ENCODE measurements around the gene ADA. TPM values are rescaled to one million over a fixed set of nuclear protein-coding genes. Genes with fewer than 3 reads are reported as not detected.

The ADA gene
- polyA plus RNA-seq, 1 of the 3 experiments (the other 2 are of a cell fraction): 25.7 TPM

DNA sequence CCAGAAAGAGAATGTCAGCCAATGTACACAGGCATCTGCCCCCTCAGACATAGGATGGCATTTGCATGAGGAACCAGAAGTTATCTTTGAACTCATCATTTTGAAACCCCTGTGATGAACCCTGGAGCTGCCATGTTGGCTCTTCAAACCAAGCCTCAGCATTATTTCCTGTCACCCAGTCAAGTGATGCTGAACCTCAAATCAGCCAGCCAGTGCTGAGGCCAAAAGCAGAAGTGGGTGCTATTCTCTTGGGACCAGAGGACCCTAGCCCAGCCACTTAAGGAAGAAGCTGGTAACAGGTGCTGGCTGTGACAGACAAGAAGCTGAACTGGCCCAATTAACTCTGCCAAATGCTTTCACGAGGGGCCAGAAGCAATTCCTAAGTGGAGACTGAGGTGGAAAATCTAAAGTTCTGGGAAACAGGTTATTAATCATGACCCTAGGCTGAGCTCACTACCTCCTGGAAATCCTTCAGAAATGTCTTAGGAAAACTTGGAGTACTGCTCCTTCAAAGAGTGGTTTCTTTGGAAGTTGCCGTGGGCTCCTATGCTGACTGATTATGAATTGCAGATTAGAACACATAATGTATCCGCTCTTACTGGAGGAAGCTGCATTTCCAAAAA, 65.1 kb downstream of the ADA start:
- ChIA-PET CTCF (interaction anchor here (0.8 to 1.1 kb wide), 4 partner anchors 9 to 23 kb away, joined by 3 to 6 read pairs (median 4); no protein-coding TSS in a partner anchor), POLR2A (interaction anchor here (1.0 to 1.2 kb wide), 2 partner anchors 11 to 111 kb away, joined by 3 to 4 read pairs; partner anchors contain the start of gene TTPAL)
- H3K9me3 ChIP-seq: no peaks in the 10 kb centered on the region
- H3K79me2 ChIP-seq (ENCODE audit: insufficient read depth): peaks cover 29% of the 10 kb centered on the region; the same call in 1 of the 2 replicates
- H3F3A ChIP-seq (replicated peaks; ENCODE audit: insufficient read depth): peaks cover 5% of the 10 kb centered on the region
- H3K4me3 ChIP-seq (ENCODE audit: low read depth in 2 of 2, low read length in 1 of 2): no peak overlapping the region
- TF ChIP-seq, protein P1, sequence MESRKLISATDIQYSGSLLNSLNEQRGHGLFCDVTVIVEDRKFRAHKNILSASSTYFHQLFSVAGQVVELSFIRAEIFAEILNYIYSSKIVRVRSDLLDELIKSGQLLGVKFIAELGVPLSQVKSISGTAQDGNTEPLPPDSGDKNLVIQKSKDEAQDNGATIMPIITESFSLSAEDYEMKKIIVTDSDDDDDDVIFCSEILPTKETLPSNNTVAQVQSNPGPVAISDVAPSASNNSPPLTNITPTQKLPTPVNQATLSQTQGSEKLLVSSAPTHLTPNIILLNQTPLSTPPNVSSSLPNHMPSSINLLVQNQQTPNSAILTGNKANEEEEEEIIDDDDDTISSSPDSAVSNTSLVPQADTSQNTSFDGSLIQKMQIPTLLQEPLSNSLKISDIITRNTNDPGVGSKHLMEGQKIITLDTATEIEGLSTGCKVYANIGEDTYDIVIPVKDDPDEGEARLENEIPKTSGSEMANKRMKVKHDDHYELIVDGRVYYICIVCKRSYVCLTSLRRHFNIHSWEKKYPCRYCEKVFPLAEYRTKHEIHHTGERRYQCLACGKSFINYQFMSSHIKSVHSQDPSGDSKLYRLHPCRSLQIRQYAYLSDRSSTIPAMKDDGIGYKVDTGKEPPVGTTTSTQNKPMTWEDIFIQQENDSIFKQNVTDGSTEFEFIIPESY (IDR thresholded peaks at IDR 0.05; ENCODE audit: borderline replicate concordance, low read depth): no peak
- WGBS (ENCODE audit: low lambda C conversion rate): 100% methylated on average over 3 of the region's 3 CpGs
- no peak overlapping the region for H3K4me2 ChIP-seq
- peaks cover 24 to 29% of the 10 kb centered on the region in 2 experiments; a peak in 3 of 4 replicates for H3K4me1 ChIP-seq (ENCODE audit: control insufficient read depth in 1 of 2, insufficient read depth in 2 of 2, low read depth in 1 of 2, low read length in 1 of 2)
- H3K9me2 ChIP-seq: no peaks in the 10 kb centered on the region
- no peak overlapping the region; a peak in 1 of 4 replicates for H3K27ac ChIP-seq (ENCODE audit: low read depth in 2 of 2, low read length in 1 of 2)
- no peak overlapping the region for H2AFZ ChIP-seq (ENCODE audit: low read depth)
- DNase-seq: no peak
- H3K9ac ChIP-seq: no peak overlapping the region
- no peaks in the 10 kb centered on the region for H3K27me3 ChIP-seq (ENCODE audit: insufficient read depth)
- H4K20me1 ChIP-seq (ENCODE audit: insufficient read depth): no peaks in the 10 kb centered on the region
- H3K36me3 ChIP-seq (replicated peaks in 1 of 2; ENCODE audit: control insufficient read depth in 1 of 2, insufficient read depth in 2 of 2, low read length in 1 of 2): peaks cover 0 to 5% of the 10 kb centered on the region in 2 experiments

DNA sequence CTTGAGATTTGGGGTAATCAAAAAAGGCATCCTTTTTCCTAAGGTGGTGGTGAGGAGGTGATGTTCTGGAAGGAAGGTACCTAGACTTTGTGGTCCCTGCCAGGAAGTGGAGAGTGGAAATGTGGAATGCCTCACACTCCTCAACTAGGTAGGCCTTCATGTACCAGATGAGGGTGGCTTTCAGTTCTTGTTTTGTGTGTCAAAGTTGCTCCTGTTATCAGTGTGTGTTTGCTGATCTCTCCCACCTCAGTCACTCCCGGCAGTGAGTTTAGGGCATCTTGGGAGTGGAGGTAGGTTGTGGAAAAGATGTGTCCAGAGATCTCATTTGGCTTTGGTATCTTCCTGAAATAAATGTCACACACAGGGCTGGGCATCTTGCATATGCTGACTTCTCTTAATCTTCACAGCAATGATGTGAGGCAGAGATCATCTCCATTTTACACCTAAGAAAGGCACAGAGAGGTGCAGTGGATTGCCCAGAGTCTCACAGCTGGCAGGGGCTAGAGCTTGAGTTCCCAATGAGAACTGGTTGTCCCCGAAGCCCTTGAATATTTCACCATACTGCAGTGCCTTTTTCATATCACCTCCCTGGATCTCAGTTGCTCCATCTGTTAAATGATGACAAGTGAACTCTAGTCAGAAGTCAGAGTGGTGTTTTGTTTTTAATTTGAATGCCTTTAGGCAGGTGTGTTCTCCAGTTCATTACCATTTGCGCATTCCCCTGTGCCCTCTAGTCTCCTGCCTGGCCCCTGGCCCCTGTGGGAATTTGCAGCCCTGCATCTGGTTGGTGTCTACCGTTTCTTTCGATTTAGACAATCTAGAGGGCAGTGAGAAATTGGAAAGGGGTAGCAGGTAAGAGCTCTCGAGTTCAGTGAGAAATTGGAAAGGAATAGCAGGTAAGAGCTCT, 66.2 kb downstream of the ADA start:
- POLR2A ChIA-PET: interaction anchor here (1.0 kb wide), 1 partner anchor 110 kb away, joined by 4 read pairs; the partner anchor contains the start of gene TTPAL
- H3K79me2 ChIP-seq (ENCODE audit: insufficient read depth): peaks cover 29% of the 10 kb centered on the region; the same call in 1 of the 2 replicates
- no peaks in the 10 kb centered on the region for H3K36me3 ChIP-seq (replicated peaks in 1 of 2; ENCODE audit: control insufficient read depth in 1 of 2, insufficient read depth in 2 of 2, low read length in 1 of 2)
- H3K4me3 ChIP-seq (ENCODE audit: low read depth in 2 of 2, low read length in 1 of 2): no peak overlapping the region
- peaks cover 27 to 34% of the 10 kb centered on the region in 2 experiments; a peak in 3 of 4 replicates for H3K4me1 ChIP-seq (ENCODE audit: control insufficient read depth in 1 of 2, insufficient read depth in 2 of 2, low read depth in 1 of 2, low read length in 1 of 2)
- no peak for DNase-seq
- no peaks in the 10 kb centered on the region for H4K20me1 ChIP-seq (ENCODE audit: insufficient read depth)
- no peaks in the 10 kb centered on the region for H3K9me2 ChIP-seq
- peaks cover 5% of the 10 kb centered on the region for H3F3A ChIP-seq (replicated peaks; ENCODE audit: insufficient read depth)
- no peaks in the 10 kb centered on the region for H3K27me3 ChIP-seq (ENCODE audit: insufficient read depth)
- no peak overlapping the region; a peak in 1 of 4 replicates for H3K27ac ChIP-seq (ENCODE audit: low read depth in 2 of 2, low read length in 1 of 2)
- TF ChIP-seq, protein P2, sequence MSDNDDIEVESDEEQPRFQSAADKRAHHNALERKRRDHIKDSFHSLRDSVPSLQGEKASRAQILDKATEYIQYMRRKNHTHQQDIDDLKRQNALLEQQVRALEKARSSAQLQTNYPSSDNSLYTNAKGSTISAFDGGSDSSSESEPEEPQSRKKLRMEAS (IDR thresholded peaks at IDR 0.05; ENCODE audit: low read depth): no peak
- TF ChIP-seq POLR2AphosphoS5 (IDR thresholded peaks at IDR 0.05; ENCODE audit: low read depth, low read length) (no peak), ELF1 (IDR thresholded peaks at IDR 0.05) (no peak), EZH2phosphoT487 (IDR thresholded peaks at IDR 0.05; ENCODE audit: borderline replicate concordance, low read depth) (no peak), TAF1 (IDR thresholded peaks at IDR 0.05; ENCODE audit: borderline replicate concordance, low read depth, low read length) (no peak), CHD2 (IDR thresholded peaks at IDR 0.05; ENCODE audit: low read length, partially characterized antibody) (no peak), NRF1 (IDR thresholded peaks at IDR 0.05; ENCODE audit: low read depth, low read length) (no peak), SIN3A (IDR thresholded peaks at IDR 0.05; ENCODE audit: borderline replicate concordance, low read depth, low read length) (no peak)
- TF ChIP-seq, protein P3, sequence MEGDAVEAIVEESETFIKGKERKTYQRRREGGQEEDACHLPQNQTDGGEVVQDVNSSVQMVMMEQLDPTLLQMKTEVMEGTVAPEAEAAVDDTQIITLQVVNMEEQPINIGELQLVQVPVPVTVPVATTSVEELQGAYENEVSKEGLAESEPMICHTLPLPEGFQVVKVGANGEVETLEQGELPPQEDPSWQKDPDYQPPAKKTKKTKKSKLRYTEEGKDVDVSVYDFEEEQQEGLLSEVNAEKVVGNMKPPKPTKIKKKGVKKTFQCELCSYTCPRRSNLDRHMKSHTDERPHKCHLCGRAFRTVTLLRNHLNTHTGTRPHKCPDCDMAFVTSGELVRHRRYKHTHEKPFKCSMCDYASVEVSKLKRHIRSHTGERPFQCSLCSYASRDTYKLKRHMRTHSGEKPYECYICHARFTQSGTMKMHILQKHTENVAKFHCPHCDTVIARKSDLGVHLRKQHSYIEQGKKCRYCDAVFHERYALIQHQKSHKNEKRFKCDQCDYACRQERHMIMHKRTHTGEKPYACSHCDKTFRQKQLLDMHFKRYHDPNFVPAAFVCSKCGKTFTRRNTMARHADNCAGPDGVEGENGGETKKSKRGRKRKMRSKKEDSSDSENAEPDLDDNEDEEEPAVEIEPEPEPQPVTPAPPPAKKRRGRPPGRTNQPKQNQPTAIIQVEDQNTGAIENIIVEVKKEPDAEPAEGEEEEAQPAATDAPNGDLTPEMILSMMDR (IDR thresholded peaks at IDR 0.05): no peak
- WGBS (ENCODE audit: low lambda C conversion rate): 84% methylated on average over 6 of the region's 6 CpGs
- no peak overlapping the region for H3K4me2 ChIP-seq
- no peak overlapping the region for H2AFZ ChIP-seq (ENCODE audit: low read depth)
- H3K9ac ChIP-seq: no peak overlapping the region
- no peaks in the 10 kb centered on the region for H3K9me3 ChIP-seq
- CTCF ChIA-PET: interaction anchor here (1.0 to 1.1 kb wide), 2 partner anchors 10 to 24 kb away, joined by 3 to 5 read pairs; no protein-coding TSS in a partner anchor

Measured in SK-N-SH (cell line).